Mesendoderm (in vitro differentiated cells): ENCODE data around the gene PFAS.

Source experiments
- DNase-seq: peaks from one replicate; pipeline ENCODE4 v3.0.0; 2013
- H2AK5ac ChIP-seq: 2 replicates; pipeline ENCODE4 v1.6.1; 2013; ENCODE audit warnings: low read length, inconsistent platforms
- H2BK120ac ChIP-seq: 2 replicates; pipeline ENCODE4 v1.6.1; 2013; ENCODE audit warnings: low read depth, mild to moderate bottlenecking, low read length, moderate library complexity, mixed read lengths
- H2BK15ac ChIP-seq: replicated peaks from 2 replicates; pipeline ENCODE4 v1.6.1; 2013; ENCODE audit warnings: low read depth, mild to moderate bottlenecking, moderate library complexity
- H2BK5ac ChIP-seq: 2 replicates; pipeline ENCODE4 v1.6.1; 2013; ENCODE audit warnings: low read length, inconsistent platforms
- H3K18ac ChIP-seq: 2 replicates; pipeline ENCODE4 v1.6.1; 2013; ENCODE audit warnings: mild to moderate bottlenecking, low read length, mixed read lengths
- H3K23ac ChIP-seq: one replicate; pipeline ENCODE4 v1.6.1; 2013; ENCODE audit warnings: low read length
- H3K27ac ChIP-seq: 2 replicates; pipeline ENCODE4 v1.5.1; 2013; ENCODE audit warnings: low read depth, mild to moderate bottlenecking, inconsistent platforms, low read length, moderate library complexity
- H3K27me3 ChIP-seq: 2 replicates; pipeline ENCODE4 v1.6.1; 2013; ENCODE audit warnings: low read length, control low read depth, mild to moderate bottlenecking, inconsistent platforms; ENCODE audit not compliant: insufficient read depth, poor library complexity
- H3K36me3 ChIP-seq: 2 replicates; pipeline ENCODE4 v1.6.1; 2013; ENCODE audit warnings: low read length, inconsistent platforms; ENCODE audit not compliant: control insufficient read depth, insufficient read depth
- H3K4ac ChIP-seq: one replicate; pipeline ENCODE4 v1.6.1; 2013; ENCODE audit warnings: low read depth, mild to moderate bottlenecking, low read length, moderate library complexity
- H3K4me1 ChIP-seq: 2 replicates; pipeline ENCODE4 v1.6.1; 2013; ENCODE audit warnings: low read depth, low read length, inconsistent platforms; ENCODE audit not compliant: control insufficient read depth
- H3K4me2 ChIP-seq: 2 replicates; pipeline ENCODE4 v1.6.1; 2013; ENCODE audit warnings: low read length
- H3K4me3 ChIP-seq: 2 replicates; pipeline ENCODE4 v1.5.1; 2013; ENCODE audit warnings: mild to moderate bottlenecking, low read length
- H3K56ac ChIP-seq: one replicate; pipeline ENCODE4 v1.6.1; 2013; ENCODE audit warnings: low read length
- H3K79me1 ChIP-seq: 2 replicates; pipeline ENCODE4 v1.6.1; 2013; ENCODE audit warnings: low read length, inconsistent platforms
- H3K79me2 ChIP-seq: 2 replicates; pipeline ENCODE4 v1.6.1; 2013; ENCODE audit warnings: mild to moderate bottlenecking, low read length; ENCODE audit not compliant: control insufficient read depth, insufficient read depth
- H3K9ac ChIP-seq: 2 replicates; pipeline ENCODE4 v1.6.1; 2013; ENCODE audit warnings: low read length, inconsistent platforms
- H4K5ac ChIP-seq: one replicate; pipeline ENCODE4 v1.6.1; 2013; ENCODE audit warnings: low read length
- H4K8ac ChIP-seq: one replicate; pipeline ENCODE4 v1.6.1; 2013; ENCODE audit warnings: low read depth, mild to moderate bottlenecking, control low read depth, low read length, moderate library complexity
- WGBS: extraction: QIAGEN DNeasy Blood & Tissue Kit; methylation state at CpG from one replicate; pipeline ENCODE4 v1.1.7; 2013; ENCODE audit warnings: low lambda C conversion rate, missing lambda C conversion rate; ENCODE audit not compliant: insufficient coverage; ENCODE audit errors: extremely low coverage; 5-methylcytosine and 5-hydroxymethylcytosine counted together

PFAS gene

DNA sequence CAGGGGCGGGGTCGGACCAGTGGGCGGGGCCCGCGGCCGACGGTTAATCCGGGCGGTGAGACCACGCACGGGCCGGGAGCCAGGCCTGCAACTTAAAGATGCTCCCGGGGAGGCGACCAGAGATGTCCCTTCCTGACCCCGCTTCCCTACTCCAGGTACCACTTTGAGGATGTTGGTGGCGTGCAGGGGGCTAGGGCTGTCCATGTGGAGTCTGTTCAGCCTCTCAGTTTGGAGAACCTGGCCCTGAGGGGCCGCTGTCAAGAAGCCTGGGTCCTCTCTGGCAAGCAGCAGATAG is 40.0 kb downstream of the PFAS start:
- H3K56ac ChIP-seq: peak overlapping the region; percentile 88
- H3K36me3 ChIP-seq: no peaks in the 10 kb centered on the region
- H3K9ac ChIP-seq: peak overlapping the region; percentile 77
- peak overlapping the region; percentile 84 for H3K4me2 ChIP-seq
- no peak overlapping the region for H3K27ac ChIP-seq
- no peak overlapping the region for H2BK15ac ChIP-seq
- peak overlapping the region; percentile 89 for H3K23ac ChIP-seq
- no peak for DNase-seq
- H3K79me2 ChIP-seq: no peaks in the 10 kb centered on the region
- no peak overlapping the region for H2BK5ac ChIP-seq
- peaks cover 4% of the 10 kb centered on the region for H3K79me1 ChIP-seq
- no CpG with 5 or more reads among the region's 17 CpGs for WGBS
- H3K4me1 ChIP-seq: peaks cover 4% of the 10 kb centered on the region
- no peaks in the 10 kb centered on the region for H3K27me3 ChIP-seq
- H4K5ac ChIP-seq: no peak overlapping the region
- H3K4ac ChIP-seq: no peak overlapping the region
- H2AK5ac ChIP-seq: peak overlapping the region; percentile 73
- peak overlapping the region; percentile 91 for H4K8ac ChIP-seq
- H2BK120ac ChIP-seq: no peak overlapping the region
- H3K18ac ChIP-seq: no peak overlapping the region
- peak overlapping the region; percentile 59 for H3K4me3 ChIP-seq

- H2AK5ac ChIP-seq: no peak overlapping the region
- no peaks in the 10 kb centered on the region for H3K79me2 ChIP-seq
- H2BK5ac ChIP-seq: no peak overlapping the region
- H3K4me1 ChIP-seq: peaks cover 6% of the 10 kb centered on the region
- H2BK120ac ChIP-seq: no peak overlapping the region
- no peak overlapping the region for H4K5ac ChIP-seq
- H3K4me2 ChIP-seq: no peak overlapping the region
- no peak overlapping the region for H2BK15ac ChIP-seq
- H3K56ac ChIP-seq: no peak overlapping the region
- no peaks in the 10 kb centered on the region for H3K36me3 ChIP-seq
- no peak overlapping the region for H3K23ac ChIP-seq
- H3K4ac ChIP-seq: no peak overlapping the region
- H3K79me1 ChIP-seq: peaks cover 4% of the 10 kb centered on the region
- H3K9ac ChIP-seq: no peak overlapping the region
- H3K18ac ChIP-seq: no peak overlapping the region
- no peak overlapping the region for H4K8ac ChIP-seq
- H3K27ac ChIP-seq: no peak overlapping the region
- no CpG with 5 or more reads among the region's 3 CpGs for WGBS
- H3K4me3 ChIP-seq: no peak overlapping the region
- no peaks in the 10 kb centered on the region for H3K27me3 ChIP-seq
- DNase-seq: no peak
Measured at GRCh38 chr17:8290043-8290442, 41.0 kb downstream of the PFAS start.

- Histone ChIP-seq H3K79me1 (peaks cover 4% of the 10 kb centered on the region), H3K79me2 (no peaks in the 10 kb centered on the region), H3K9ac (no peak overlapping the region), H3K27me3 (no peaks in the 10 kb centered on the region), H3K56ac (no peak overlapping the region), H3K18ac (no peak overlapping the region), H2BK15ac (no peak overlapping the region), H2BK120ac (no peak overlapping the region), H3K4me1 (peaks cover 6% of the 10 kb centered on the region), H2BK5ac (no peak overlapping the region), H3K36me3 (no peaks in the 10 kb centered on the region), H2AK5ac (no peak overlapping the region), H3K4me3 (no peak overlapping the region), H3K27ac (no peak overlapping the region), H3K23ac (no peak overlapping the region), H3K4me2 (no peak overlapping the region), H4K8ac (no peak overlapping the region), H3K4ac (no peak overlapping the region), H4K5ac (no peak overlapping the region)
- no CpG with 5 or more reads among the region's 5 CpGs for WGBS
- no peak for DNase-seq
Measured at GRCh38 chr17:8292639-8293395, 43.7 kb downstream of the PFAS start.

GRCh38 chr17:8294361-8294760 is 45.3 kb downstream of the PFAS start:
- no peak overlapping the region for H2BK15ac ChIP-seq
- H3K79me2 ChIP-seq: no peaks in the 10 kb centered on the region
- H3K23ac ChIP-seq: no peak overlapping the region
- peaks cover 4% of the 10 kb centered on the region for H3K4me1 ChIP-seq
- no peak overlapping the region for H3K27ac ChIP-seq
- no peak overlapping the region for H4K8ac ChIP-seq
- H3K27me3 ChIP-seq: no peaks in the 10 kb centered on the region
- no peak overlapping the region for H2BK5ac ChIP-seq
- peak overlapping the region; percentile 78 for H3K9ac ChIP-seq
- H3K79me1 ChIP-seq: peaks cover 2% of the 10 kb centered on the region
- no peak for DNase-seq
- no peak overlapping the region for H2BK120ac ChIP-seq
- no peak overlapping the region for H4K5ac ChIP-seq
- H3K56ac ChIP-seq: peak overlapping the region; percentile 85
- H2AK5ac ChIP-seq: no peak overlapping the region
- H3K18ac ChIP-seq: no peak overlapping the region
- H3K4ac ChIP-seq: no peak overlapping the region
- H3K4me2 ChIP-seq: no peak overlapping the region
- no peaks in the 10 kb centered on the region for H3K36me3 ChIP-seq
- no CpG with 5 or more reads among the region's 9 CpGs for WGBS
- no peak overlapping the region for H3K4me3 ChIP-seq

DNA sequence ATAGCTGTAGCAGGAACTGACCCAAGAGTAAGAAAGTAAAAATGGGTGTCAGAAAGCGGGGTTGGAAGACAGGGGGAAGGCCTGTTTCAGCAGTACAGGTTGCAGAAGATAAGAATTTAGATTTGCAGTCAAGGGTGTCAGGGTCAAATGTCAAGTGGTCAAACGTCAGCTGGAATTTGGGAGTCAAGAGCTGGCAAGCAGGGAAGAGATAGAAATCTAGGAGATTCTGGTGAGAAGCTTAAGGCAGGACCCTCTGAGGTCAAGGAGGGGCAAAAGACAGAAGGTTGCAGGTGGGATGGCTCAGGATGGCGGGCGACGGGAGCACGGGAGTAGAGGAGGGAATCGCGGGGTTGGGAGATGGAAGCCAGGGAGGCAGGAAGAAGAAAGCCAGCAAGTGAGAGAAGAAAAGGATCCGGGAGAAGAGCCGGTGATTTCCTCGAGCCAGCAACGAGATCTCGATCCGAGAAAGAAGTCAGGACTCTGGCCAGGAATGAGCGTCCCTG is 45.8 kb downstream of the PFAS start:
- Histone ChIP-seq H3K23ac (no peak overlapping the region), H3K79me2 (no peaks in the 10 kb centered on the region), H3K27me3 (no peaks in the 10 kb centered on the region), H2AK5ac (no peak overlapping the region), H3K4me2 (peak overlapping the region; percentile 83), H2BK5ac (no peak overlapping the region), H3K79me1 (no peaks in the 10 kb centered on the region), H2BK15ac (no peak overlapping the region), H3K27ac (no peak overlapping the region), H4K5ac (no peak overlapping the region), H3K18ac (no peak overlapping the region), H3K4me1 (peaks cover 2% of the 10 kb centered on the region), H3K36me3 (no peaks in the 10 kb centered on the region), H3K56ac (peak overlapping the region; percentile 85), H2BK120ac (no peak overlapping the region), H3K4me3 (peak overlapping the region; percentile 37), H3K9ac (peak overlapping the region; percentile 78), H4K8ac (no peak overlapping the region), H3K4ac (no peak overlapping the region)
- no CpG with 5 or more reads among the region's 15 CpGs for WGBS
- DNase-seq: no peak

GRCh38 chr17:8300226-8300625 is 51.1 kb downstream of the PFAS start:
- Histone ChIP-seq H3K79me2 (no peaks in the 10 kb centered on the region), H3K27me3 (no peaks in the 10 kb centered on the region), H2BK120ac (no peak overlapping the region), H3K4me1 (no peaks in the 10 kb centered on the region), H3K9ac (peak overlapping the region; percentile 24), H3K4me2 (no peak overlapping the region), H3K79me1 (no peaks in the 10 kb centered on the region), H3K27ac (no peak overlapping the region), H3K36me3 (no peaks in the 10 kb centered on the region), H2BK15ac (no peak overlapping the region), H3K23ac (no peak overlapping the region), H3K4me3 (no peak overlapping the region), H3K18ac (no peak overlapping the region), H3K56ac (peak overlapping the region; percentile 62), H4K5ac (no peak overlapping the region), H2AK5ac (no peak overlapping the region), H2BK5ac (no peak overlapping the region), H4K8ac (no peak overlapping the region), H3K4ac (no peak overlapping the region)
- no peak for DNase-seq
- no CpG with 5 or more reads among the region's 3 CpGs for WGBS
